PC-9 (cell line): ENCODE data around the gene FAM53A. TPM values are rescaled to one million over a fixed set of nuclear protein-coding genes. Genes with fewer than 3 reads are reported as not detected.

Source experiments
- BruUV-seq: library from RNA; stranded (reverse); fragments of 400-500 nt; replicated peaks from 2 replicates; lab custom pipeline; 2021; lab: Mats Ljungman, UMichigan
- CTCF ChIA-PET: fragments of 300-600 bp; sonication (Branson Sonifier 250); formaldehyde crosslinking; loops from one replicate; lab custom pipeline; 2022; ENCODE audit warnings: antibody characterized with exemption; lab: Charles Lee
- POLR2A ChIA-PET: fragments of 300-600 bp; sonication (Branson Sonifier 250); formaldehyde crosslinking; loops from one replicate; lab custom pipeline; 2022; ENCODE audit warnings: antibody characterized with exemption; ENCODE audit not compliant: unreplicated experiment; lab: Charles Lee
- DNase-seq, 2 experiments: peaks; one replicate each; pipeline versions ENCODE4 v3.0.0 to v3.0.0-alpha.2; 2015 to 2022; ENCODE audit warnings: mixed read lengths in 1 of 2
- H2AFZ ChIP-seq: fragments of 200-600 bp; sonication (generic); 2 replicates; pipeline ENCODE4 v1.8.1; 2017; ENCODE audit warnings: antibody characterized with exemption
- H3F3A ChIP-seq: fragments of 200-600 bp; sonication (generic); 2 replicates; pipeline ENCODE4 v1.8.1; 2017; ENCODE audit warnings: antibody characterized with exemption, mild to moderate bottlenecking, low read depth; ENCODE audit not compliant: insufficient read depth
- H3K27ac ChIP-seq: fragments of 200-600 bp; sonication (generic); 2 replicates; pipeline ENCODE4 v1.6.1; 2016; ENCODE audit warnings: mixed run types
- H3K27me3 ChIP-seq: fragments of 200-600 bp; sonication (generic); 2 replicates; pipeline ENCODE4 v1.6.1; 2016; ENCODE audit warnings: low read depth, mixed run types; ENCODE audit not compliant: insufficient read depth
- H3K36me3 ChIP-seq: fragments of 200-600 bp; sonication (generic); 2 replicates; pipeline ENCODE4 v1.6.1; 2016; ENCODE audit warnings: low read depth, mixed run types
- H3K4me1 ChIP-seq: fragments of 200-600 bp; sonication (generic); replicated peaks from 2 replicates; pipeline ENCODE4 v1.6.1; 2016; ENCODE audit warnings: mixed run types; ENCODE audit not compliant: insufficient read depth
- H3K4me2 ChIP-seq: fragments of 200-600 bp; sonication (generic); 2 replicates; pipeline ENCODE4 v1.6.1; 2017; ENCODE audit warnings: mixed run types
- H3K4me3 ChIP-seq: fragments of 200-600 bp; sonication (generic); 2 replicates; pipeline ENCODE4 v1.6.1; 2016; ENCODE audit warnings: mixed run types
- H3K79me2 ChIP-seq: fragments of 200-600 bp; sonication (generic); 2 replicates; pipeline ENCODE4 v1.6.1; 2017; ENCODE audit warnings: low read depth, mixed run types
- H3K9me2 ChIP-seq: fragments of 200-600 bp; sonication (generic); 2 replicates; pipeline ENCODE4 v1.8.1; 2017; ENCODE audit warnings: mild to moderate bottlenecking; ENCODE audit not compliant: insufficient read depth
- H3K9me3 ChIP-seq: fragments of 200-600 bp; sonication (generic); 2 replicates; pipeline ENCODE4 v1.8.1; 2016; ENCODE audit warnings: low read depth; ENCODE audit not compliant: insufficient read depth
- H4K20me1 ChIP-seq: fragments of 200-600 bp; sonication (generic); 2 replicates; pipeline ENCODE4 v1.8.1; 2017; ENCODE audit not compliant: insufficient read depth
- CTCF ChIP-seq: fragments of 200-600 bp; sonication (generic); conservative IDR thresholded peaks from 2 replicates; pipeline ENCODE4 v1.6.1; 2017; ENCODE audit warnings: mixed run types, antibody characterized with exemption, mild to moderate bottlenecking, moderate library complexity
- EZH2 ChIP-seq: fragments of 200-600 bp; sonication (generic); IDR thresholded peaks from 2 replicates; pipeline ENCODE4 v1.8.0; 2017; ENCODE audit warnings: antibody characterized with exemption, low read depth
- intact Hi-C: fragments of 100-400 bp; cut with micrococcal nuclease; formaldehyde crosslinking; loops from one replicate; pipeline ENCODE4 v1.10.0; 2022; ENCODE audit not compliant: unreplicated experiment
- total RNA-seq: library from RNA; stranded (reverse); gene quantifications from 2 replicates; pipeline ENCODE4 v1.2.3, GENCODE V29; 2021

FAM53A gene
- total RNA-seq, 1 experiment from 2014 or later: 4.0 TPM

GRCh38 chr4:1623821-1624518, 60.1 kb downstream of the FAM53A start:
- H3K4me3 ChIP-seq: no peak overlapping the region
- no peaks in the 10 kb centered on the region for H3K9me2 ChIP-seq
- no peaks in the 10 kb centered on the region for H3K36me3 ChIP-seq
- TF ChIP-seq EZH2 (no peak), CTCF (no peak)
- H4K20me1 ChIP-seq: no peaks in the 10 kb centered on the region
- intact Hi-C loops: no loop called here
- BruUV-seq: no TSS peak
- H3K79me2 ChIP-seq: no peaks in the 10 kb centered on the region
- no peak overlapping the region for H3K27ac ChIP-seq
- CTCF ChIA-PET: no interaction called here
- H3K4me2 ChIP-seq: no peak overlapping the region
- no peak overlapping the region for H2AFZ ChIP-seq
- no peaks in the 10 kb centered on the region for H3K9me3 ChIP-seq
- POLR2A ChIA-PET: no interaction called here
- no peak for DNase-seq
- H3F3A ChIP-seq: no peaks in the 10 kb centered on the region
- peaks cover 21% of the 10 kb centered on the region for H3K27me3 ChIP-seq
- H3K4me1 ChIP-seq: no peaks in the 10 kb centered on the region

- H3K27ac ChIP-seq: no peak overlapping the region
- no peaks in the 10 kb centered on the region for H4K20me1 ChIP-seq
- BruUV-seq: no TSS peak
- H2AFZ ChIP-seq: no peak overlapping the region
- intact Hi-C loops: no loop called here
- no peaks in the 10 kb centered on the region for H3K36me3 ChIP-seq
- H3K9me3 ChIP-seq: no peaks in the 10 kb centered on the region
- no peaks in the 10 kb centered on the region for H3K9me2 ChIP-seq
- no peak for DNase-seq
- POLR2A ChIA-PET: no interaction called here
- no peak overlapping the region for H3K4me2 ChIP-seq
- TF ChIP-seq CTCF (no peak), EZH2 (no peak)
- H3F3A ChIP-seq: no peaks in the 10 kb centered on the region
- peaks cover 25% of the 10 kb centered on the region for H3K27me3 ChIP-seq
- H3K4me1 ChIP-seq: no peaks in the 10 kb centered on the region
- CTCF ChIA-PET: no interaction called here
- H3K4me3 ChIP-seq: no peak overlapping the region
- H3K79me2 ChIP-seq: no peaks in the 10 kb centered on the region
Measured at GRCh38 chr4:1623400-1623799, 60.7 kb downstream of the FAM53A start.

GRCh38 chr4:1622956-1623355, 61.2 kb downstream of the FAM53A start:
- H3F3A ChIP-seq: no peaks in the 10 kb centered on the region
- BruUV-seq: no TSS peak
- DNase-seq: no peak
- no peaks in the 10 kb centered on the region for H3K9me3 ChIP-seq
- no peaks in the 10 kb centered on the region for H3K4me1 ChIP-seq
- no peaks in the 10 kb centered on the region for H3K79me2 ChIP-seq
- H3K9me2 ChIP-seq: no peaks in the 10 kb centered on the region
- H3K27ac ChIP-seq: no peak overlapping the region
- H4K20me1 ChIP-seq: no peaks in the 10 kb centered on the region
- no peak overlapping the region for H3K4me2 ChIP-seq
- no peak overlapping the region for H3K4me3 ChIP-seq
- H3K27me3 ChIP-seq: peaks cover 29% of the 10 kb centered on the region
- TF ChIP-seq CTCF: no peak
- TF ChIP-seq EZH2: no peak
- ChIA-PET CTCF (no interaction called here), POLR2A (no interaction called here)
- no peak overlapping the region for H2AFZ ChIP-seq
- H3K36me3 ChIP-seq: no peaks in the 10 kb centered on the region
- intact Hi-C loops: no loop called here
